Cerebellar cortex (tissue), 1 donor: ENCODE results near the gene LMNTD2.

Source experiments
- DNase-seq: peaks from one replicate; pipeline ENCODE4 v3.0.0-alpha.2; 2015; ENCODE audit warnings: low spot score

Gene LMNTD2

DNA sequence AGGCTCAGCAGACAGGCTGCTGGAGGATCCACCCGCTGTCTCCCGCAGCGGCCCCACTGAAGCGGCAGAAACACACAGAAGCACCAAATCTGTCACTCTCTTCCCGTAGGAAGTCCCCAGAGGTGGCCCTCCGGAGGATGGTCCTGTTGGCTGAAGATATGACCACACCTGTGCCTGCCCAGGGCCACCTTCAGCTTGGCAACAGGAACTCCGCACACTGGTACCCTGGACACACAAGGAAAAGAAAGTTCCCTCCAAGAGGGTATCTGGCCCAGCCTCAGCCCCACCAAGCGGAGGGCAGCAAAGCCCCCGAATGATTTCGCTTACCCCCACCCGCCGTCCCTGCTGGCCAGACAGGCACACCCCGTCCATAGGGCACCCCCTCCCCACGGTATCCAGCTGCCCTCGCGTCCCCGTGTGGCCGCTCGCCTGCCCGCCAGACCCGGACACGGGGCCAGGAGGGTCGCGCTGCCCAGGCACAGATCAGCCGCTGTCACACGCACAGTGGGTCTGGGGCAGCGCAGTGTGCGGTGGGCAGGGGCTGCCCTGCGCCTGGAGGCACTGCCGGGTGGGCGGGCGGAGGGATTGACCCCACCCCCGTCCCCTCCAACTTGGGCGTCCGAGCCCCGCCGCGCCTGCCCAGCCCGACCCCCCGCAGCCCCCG, 7.2 kb upstream of the LMNTD2 start:
- no peak for DNase-seq

DNA sequence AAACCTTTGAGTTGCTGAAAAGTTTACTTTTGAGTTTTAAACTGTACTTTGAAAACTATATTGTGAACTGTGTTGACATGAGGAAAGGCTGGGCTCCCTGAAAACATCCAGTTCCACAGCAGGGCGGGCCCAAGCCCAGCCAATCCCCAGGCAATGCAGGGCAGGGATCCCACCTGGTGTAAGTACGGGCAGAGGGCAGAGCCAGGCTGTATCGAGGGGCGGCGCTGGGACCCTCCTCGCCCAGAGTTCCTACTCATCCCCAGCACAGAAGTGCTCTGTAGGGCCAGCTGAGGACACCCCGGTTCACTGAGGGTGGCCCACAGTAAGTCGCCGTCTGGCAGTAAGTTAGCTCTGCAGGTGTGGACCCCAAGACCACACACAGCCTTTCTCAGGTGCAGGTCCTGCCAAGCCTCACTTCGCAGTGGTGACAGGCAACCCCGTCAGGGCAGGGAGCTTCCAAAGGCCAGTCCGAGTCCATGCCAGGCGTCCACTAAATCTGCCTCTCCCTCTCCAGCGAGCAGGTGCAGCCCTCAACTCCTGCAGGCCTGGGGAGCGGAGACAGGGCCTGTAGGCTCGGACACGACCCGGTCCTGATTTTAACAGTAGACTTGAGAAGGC, 6.6 kb upstream of the LMNTD2 start:
- peak; percentile 34 for DNase-seq

DNA sequence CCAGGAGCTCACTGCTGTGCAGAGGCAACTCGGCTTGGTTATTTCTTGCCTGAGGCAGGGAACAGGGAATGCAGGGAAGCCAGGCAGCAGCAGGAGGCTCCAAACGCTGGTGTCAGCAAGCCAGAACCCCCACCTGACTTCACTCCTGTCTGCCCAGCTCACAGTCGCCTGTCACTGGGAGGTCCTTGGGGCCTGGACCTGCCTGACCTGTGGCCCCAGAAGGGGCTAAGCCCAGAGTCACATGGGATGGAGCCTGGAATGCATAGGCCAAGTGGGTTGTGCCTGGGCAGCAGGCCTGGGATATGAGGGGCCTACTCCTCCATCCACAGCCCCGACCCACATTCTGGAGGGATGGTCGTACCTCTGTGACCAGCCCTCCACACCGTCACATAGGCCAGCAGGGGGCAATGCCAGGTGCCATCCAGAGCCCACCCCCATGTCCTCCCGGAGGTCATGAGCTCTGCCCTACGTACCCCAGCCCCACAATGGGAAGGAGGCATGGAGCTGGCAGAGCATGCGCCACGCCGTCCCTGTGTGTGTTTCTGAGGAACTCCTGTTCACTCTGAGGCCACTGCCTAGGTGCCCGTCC, 5.5 kb upstream of the LMNTD2 start:
- peak; percentile 47 for DNase-seq

DNA sequence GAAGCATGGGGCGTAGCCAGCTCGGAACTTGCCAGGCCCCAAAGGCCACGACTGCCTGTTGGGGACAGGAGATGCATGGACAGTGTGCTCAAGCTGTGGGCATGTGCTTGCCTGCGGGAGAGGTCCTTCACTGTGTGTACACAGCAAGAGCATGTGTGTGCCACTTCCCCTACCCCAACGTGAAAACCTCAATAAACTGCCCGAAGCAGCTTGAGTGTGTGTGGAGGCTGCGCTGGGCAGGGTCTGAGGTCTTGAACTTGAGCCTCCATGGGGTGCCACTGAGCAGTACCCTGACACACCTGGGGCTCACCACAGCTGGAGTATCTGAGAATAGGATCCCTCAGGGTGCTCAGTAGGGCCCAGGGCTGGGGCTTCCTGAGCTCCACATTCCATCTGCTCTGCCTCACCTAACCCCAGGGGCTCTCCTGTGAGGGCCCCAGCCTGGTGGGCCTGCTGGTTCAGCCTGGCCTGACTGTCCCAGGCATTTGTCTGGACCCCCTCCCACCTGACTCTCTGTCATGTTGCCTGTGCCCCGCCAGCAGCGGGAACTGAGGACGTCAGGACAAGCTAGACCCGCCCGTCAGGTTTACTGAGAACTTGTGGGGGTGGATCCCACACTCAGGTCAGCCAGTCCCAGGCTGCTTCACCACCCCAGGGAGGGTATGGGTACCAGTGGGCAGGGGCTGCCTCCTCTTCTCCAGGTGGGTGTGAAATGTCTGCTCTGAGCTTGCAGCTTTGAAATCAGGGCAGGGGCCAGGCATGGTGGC, 3.5 kb upstream of the LMNTD2 start:
- no peak for DNase-seq

DNA sequence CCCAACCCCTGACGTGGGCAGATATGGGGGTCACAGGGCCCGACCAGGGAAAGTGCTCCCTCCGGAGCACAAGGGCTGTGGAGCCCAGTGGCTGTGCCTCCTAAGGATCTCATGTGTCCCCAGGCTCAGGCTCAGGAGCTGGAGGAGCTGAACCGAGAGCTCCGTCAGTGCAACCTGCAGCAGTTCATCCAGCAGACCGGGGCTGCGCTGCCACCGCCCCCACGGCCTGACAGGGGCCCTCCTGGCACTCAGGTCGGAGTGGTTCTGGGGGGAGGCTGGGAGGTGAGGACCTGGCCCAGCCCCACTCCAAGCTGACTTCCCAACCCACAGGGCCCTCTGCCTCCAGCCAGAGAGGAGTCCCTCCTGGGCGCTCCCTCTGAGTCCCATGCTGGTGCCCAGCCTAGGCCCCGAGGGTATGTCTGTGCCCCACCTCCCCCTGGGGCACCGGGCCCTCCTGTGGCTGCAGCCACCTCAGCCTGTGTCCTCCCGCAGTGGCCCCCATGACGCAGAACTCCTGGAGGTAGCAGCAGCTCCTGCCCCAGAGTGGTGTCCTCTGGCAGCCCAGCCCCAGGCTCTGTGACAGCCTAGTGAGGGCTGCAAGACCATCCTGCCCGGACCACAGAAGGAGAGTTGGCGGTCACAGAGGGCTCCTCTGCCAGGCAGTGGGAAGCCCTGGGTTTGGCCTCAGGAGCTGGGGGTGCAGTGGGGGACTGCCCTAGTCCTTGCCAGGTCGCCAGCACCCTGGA, 2.7 kb upstream of the LMNTD2 start:
- no peak for DNase-seq

DNA sequence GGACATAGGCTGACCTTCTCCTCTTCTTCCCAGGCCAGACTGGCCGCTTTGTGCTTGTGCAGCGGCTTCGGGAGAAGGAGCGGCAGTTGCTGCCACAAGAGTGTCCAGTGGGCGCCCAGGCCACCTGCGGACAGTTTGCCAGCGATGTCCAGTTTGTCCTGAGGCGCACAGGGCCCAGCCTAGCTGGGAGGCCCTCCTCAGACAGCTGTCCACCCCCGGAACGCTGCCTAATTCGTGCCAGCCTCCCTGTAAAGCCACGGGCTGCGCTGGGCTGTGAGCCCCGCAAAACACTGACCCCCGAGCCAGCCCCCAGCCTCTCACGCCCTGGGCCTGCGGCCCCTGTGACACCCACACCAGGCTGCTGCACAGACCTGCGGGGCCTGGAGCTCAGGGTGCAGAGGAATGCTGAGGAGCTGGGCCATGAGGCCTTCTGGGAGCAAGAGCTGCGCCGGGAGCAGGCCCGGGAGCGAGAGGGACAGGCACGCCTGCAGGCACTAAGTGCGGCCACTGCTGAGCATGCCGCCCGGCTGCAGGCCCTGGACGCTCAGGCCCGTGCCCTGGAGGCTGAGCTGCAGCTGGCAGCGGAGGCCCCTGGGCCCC, 1.6 kb upstream of the LMNTD2 start:
- DNase-seq, result no peak

DNA sequence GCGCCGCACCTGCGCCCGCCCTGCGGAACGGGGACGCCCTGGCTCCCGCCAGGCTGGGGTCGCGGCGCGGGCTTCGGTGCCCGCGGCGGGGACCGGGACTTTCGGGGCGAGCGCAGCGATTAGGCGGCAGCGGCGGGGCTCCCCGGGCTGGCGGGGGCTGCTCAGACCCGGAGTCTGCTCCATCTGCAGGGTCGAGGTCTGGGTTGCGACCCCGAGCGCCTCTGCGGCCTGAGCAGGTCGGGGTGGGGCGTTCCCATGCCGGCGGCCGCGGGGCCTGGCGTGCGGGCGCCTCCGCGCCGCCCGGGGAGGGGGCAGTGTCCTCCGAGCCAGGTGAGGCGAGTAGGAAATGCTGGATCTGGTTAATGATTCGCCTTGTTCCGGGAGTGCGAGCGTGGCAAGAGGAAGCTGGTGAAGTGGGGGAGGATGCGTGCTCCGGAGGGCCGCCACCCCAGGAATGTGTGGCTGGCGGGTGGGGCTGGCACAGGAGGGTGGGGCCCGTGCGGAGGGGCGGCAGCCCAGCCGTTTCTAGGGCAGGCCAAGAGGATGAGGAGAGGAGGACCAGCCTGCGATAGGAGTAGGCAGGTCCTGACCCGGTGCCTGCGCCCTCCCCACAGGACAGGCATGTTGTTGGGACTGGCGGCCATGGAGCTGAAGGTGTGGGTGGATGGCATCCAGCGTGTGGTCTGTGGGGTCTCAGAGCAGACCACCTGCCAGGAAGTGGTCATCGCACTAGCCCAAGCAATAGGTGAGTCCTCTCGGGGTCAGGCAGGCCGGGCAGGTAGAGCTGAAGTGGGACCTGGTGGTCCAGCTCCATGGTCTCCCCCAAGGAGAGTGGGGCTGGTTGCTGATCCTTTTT, 838 bp upstream of the LMNTD2 start:
- DNase-seq, result no peak

DNA sequence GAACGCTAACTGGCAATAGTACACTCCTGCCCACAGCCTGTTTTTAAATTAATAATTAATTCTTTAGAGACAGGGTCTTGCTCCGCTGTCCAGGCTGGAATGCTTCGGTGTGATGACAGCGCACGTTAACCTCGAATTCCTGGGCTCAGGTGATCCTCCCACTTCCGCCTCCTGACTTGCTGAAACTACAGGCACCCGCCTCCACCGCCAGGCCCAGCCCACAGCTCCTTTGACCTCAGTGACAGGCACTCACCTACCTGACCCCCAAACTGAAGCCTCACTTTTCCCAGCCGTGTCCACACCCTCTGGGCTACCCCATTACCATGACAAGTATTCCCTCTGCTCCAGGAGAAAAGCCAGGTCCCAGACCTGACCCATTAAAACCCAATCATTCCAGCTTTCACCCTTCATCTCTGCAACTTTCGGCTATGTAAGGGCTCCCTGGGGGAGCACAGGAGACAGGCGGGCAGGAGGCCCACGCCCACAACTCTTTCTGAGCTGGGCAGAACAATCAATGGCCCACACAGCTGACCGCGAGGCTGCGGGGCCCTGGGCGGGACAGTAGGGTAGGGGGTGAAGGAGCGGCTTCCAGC, 730 bp downstream of the LMNTD2 start:
- DNase-seq, result no peak

DNA sequence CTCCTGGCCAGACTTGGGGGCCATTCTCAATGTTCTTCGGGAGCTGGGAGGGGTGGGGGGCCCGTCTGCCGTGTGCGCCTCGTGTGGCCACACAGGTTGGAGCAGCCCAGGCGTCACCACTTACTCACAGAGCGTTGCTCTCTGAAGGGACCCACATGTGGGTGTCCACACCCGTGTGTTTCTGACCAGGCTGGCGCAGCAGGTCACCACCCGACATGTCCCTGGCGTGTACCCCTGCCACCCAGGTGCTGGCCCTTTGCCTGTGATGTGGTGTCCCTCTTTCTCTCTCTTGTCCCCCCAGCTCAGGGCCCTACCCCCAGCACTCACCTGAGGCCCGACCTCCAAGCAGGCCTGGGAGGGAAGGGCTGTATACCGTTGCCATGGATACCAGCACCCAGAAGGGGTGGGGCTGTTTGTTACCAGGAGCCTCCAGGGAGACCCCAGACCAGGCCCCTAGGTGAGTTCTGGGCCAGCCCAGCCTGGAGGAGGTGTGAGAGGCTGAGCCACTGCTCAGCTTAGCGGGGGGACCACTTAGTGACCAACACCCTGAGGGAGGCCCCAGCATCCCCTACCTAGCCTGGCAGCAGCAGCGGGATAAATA, 1.4 kb downstream of the LMNTD2 start:
- no peak for DNase-seq

DNA sequence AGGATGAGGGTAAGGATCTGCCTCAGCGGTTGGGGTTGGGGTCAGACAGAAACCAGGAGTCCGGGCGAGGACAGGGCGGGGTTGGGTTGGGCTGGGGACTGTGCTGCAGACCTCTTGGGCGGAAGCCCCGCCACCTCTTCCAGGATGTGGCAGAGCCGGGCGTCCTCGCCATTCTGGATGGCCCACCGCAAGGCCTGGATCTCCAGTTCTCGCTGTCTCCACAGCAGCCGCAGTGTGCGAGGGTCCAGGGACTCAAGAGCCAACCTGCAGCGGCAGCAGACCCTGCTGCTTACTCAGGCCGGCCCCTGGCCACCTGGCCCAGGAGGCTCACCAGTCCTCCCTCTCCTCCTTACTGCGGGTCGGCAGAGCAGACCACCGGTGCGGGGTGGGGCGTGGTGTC, 2.0 kb downstream of the LMNTD2 start:
- no peak for DNase-seq

DNA sequence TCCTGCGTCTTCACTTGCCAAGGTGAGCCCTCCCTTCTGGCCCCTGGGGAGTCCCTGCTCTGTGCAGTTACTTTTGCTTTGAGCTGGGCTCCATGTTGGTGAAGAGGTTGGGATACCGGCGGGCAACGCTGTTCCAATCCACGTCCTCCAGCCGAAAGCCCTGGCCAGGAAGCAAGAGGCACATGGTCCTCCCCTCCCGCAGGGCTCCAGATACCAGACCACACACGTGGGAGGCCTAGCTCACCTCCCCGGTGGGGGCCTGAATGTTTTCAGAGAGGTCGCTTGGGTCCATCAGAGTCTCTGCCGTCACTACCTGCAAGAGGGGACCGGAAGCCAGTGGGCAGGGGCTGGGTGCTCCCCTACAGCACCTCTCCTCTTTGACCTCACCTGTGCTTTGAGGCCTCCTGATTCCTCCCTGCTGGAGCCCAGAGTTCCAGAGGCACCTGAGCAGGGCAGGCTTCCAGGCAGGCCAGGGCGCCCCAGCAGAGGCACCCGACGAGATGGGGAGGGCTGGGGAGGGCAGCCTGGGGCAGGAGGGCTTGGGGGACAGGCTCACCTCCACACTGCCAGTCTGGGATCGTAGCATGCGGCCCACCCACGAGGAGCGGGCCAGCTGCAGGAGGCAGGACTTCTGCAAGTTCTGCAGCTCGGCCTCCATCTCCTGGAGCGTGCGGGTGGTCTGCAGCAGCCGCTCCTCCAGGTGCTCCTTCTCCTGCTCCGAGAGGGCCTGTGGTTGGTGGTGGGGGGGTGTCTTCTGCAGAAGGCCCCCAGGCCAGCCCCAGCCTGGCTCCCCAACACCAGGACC, 3.0 kb downstream of the LMNTD2 start:
- no peak for DNase-seq

DNA sequence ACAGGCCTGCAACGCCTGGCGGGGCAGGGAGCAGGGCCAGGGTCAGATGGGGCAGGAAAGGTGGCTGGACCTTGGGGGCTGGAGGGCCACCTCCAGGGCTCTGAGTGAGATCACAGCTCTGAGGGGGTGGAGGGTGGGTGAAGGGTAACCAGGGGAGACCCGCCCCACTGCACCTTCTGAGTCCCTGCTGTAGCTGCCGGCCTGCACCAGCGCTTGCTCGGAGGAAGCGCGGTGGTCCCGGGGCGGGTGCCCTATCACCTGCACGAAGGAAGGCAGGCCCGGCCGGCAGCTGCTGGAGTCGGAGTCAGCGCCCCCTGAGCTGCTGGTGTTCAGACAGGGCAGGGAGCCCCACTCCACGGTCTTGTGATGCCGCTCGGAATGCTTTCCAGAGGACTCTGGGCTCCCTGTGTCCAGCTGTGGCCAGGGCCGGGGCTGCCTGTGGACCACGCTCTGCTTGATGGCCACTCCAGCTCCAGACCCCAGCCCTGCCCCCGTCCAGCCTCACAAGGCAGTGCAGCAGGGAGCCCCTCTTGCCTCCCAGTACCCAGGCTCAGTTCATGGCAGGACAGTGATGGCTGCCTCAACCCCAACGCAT, 3.8 kb downstream of the LMNTD2 start:
- DNase-seq, result no peak

DNA sequence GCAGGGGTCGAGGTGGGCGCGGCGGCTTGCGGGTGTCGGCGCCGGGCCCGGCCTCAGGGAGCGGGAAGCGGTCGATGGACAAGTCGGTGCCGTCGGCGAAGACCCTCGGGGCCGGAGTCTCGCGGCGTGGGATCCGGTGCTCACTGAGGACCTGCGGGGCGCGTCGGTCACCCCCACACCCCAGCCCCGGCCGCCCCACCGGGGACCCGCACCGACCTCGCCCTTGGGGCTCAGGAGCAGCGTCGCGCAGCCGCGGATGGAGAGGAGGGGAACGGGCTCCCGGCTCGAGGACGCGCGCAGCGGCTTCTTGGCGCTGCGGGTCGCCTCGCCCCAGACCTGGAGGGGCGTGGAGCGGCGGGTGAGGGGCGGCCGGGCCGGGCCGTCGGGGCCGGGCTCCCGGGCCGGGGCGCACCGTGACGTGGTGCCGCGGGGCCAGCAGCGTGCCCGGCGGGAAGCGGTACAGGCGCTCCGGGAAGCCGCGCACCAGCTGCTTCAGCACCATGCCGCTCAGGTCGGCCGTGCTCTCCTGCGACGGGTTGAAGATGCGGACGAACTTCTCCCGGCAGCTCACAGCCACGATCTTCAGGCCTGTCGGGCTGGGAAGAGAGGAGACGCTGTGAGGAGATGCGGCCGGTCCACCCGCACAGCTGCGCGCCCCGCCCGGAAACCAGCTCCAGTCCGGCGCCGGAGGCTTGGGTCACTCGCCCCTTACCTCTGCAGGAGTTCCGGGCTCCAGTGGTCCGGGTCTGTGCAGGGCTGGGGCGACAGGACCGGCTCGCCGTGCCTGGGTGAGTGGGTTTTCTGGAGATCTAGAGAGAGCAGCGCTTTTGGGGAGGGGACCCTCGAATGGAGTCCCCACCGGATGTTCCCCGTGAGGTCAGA, 4.5 kb downstream of the LMNTD2 start:
- no peak for DNase-seq

DNA sequence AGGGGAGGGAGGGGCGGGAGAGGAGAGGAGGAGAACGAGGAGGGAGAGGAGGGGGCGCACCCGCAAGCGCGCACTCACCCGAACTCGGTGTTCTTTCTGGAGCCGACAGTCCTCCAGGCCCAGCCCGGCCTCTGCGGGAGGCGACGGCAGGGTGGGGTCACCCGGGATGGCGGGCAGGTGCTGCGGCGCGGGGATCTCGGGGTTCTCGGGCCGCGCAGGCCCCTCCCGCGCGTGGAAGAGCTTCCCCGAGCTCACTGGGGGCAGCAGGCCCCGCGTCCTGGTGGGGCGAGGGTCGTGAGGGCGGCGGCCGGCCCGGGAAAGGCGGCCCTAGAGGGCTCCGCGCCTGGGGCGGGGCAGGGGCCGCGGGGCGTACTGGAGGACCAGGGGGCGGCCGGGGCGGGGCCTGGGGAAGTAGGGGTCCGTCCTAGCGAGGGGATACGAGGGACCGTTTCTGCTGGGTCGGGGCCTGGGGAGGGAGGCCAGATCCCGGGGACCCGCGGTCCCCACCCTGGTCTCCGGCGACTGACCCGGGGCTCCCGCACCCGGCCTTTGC, 5.2 kb downstream of the LMNTD2 start:
- no peak for DNase-seq

DNA sequence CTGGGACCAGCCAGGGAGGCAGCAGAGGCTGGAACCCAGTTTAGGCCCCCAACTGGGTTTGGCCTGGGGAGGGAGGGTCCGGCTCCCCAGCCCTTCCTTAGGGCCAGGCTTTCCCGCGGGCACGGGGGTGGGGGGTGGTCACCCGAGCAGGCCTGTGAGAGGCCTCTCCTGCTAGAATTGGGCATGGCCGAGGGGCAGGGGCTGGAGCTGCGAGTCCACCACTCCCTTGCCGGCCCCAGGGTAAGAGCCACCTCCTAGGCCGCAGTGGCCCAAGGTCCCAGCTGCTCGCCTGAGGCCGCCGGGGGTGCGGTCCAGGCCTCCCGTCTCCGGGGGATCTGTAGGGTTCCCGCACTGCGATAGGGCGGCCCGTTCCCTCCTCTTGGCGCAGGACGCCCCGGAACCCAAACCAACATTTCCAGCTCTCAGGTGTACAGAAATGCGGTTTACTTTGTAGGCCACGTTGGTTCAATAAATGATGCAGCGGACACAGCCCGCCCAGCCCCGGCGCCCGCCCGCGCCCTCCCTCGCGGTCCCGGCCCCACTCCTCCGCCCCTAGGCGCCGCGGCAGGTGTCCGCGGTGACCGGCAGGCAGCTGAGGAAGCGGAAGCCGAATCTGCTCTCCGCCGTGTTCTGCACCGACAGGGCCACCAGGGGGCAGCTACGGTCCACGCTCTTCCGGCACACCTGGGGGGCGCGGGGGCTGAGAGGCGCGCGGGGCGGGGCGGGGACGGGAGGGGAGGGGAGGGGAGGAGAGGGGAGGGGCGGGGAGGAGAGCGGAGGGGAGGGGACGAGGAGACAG, 5.9 kb downstream of the LMNTD2 start:
- peak; percentile 73 for DNase-seq

DNA sequence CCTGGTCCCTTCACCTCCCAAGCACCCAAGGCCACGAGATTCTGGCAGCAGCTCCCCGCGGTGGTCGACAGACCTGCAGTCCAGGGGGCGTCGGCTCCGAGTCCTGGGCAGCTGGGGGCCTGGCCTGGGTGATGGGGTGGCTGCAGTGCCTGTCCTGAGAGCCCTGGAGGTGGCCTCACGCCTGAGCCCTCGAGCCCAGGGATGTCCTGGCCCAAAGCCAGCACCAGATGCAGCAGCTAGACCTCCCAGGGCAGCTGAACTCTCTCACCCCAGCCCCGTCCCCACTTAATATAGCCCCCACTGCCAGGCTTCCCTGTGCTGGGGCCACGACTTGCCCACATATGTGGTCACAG, 6.6 kb downstream of the LMNTD2 start:
- no peak for DNase-seq
